Epithelial cell of umbilical artery (primary cell): ENCODE measurements around the gene DNLZ. TPM values are rescaled to one million over a fixed set of nuclear protein-coding genes. Genes with fewer than 3 reads are reported as not detected.

Experiments
- total RNA-seq: library from RNA; depleted of rRNA; stranded (reverse); fragments of >200 nt; gene quantifications from 2 replicates; pipeline ENCODE4 v1.2.3, GENCODE V29; 2014

Gene DNLZ
- 15.5 and 29.9 TPM in 2 replicates for total RNA-seq

DNA sequence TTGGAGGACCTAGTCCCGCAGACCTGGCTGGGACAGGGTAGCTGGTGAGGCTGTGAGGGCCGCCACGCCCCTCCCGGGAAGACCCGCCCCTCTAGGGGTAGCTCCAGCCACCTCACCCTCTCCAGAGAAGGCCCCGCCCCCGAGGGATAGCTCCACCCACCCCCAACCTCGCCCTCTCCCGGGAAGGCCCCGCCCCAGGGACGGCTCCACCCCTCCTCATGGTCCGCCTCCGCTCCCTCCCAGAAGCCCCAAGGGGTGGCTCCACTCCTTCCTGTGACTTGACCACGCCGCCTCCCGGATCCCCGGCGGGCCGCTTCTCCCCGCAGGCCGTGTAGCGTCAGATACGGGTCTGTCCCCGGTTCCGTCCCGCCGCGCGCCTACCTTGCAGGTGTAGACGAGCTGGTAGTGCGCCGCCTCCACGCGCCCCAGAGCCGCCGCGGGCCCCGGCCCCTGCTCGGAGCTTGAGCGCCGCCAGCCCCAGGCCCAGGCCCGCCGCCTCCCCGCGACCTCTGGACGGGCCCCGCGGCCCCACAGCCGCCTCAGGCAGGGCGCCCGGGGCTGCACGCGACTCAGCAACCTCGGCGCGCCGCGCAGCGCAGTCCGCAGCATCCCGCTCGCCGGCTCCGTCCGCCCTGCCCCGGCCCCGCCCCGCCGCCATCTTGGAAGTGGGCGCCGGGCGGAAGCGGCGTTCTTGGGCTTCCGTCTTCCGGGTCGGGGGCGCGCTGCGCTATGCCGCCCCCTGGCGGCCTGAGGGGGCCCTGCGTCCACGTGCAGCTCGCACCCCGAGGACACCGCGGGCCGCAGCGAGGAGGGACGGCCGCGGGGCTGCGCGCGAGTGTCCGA is at the start of gene DNLZ:
Gene DNLZ, minus strand, starts transcription at position 639 of the 843 bp plus-strand sequence. Its CDS starts 30 bp downstream, at position 609.

DNA sequence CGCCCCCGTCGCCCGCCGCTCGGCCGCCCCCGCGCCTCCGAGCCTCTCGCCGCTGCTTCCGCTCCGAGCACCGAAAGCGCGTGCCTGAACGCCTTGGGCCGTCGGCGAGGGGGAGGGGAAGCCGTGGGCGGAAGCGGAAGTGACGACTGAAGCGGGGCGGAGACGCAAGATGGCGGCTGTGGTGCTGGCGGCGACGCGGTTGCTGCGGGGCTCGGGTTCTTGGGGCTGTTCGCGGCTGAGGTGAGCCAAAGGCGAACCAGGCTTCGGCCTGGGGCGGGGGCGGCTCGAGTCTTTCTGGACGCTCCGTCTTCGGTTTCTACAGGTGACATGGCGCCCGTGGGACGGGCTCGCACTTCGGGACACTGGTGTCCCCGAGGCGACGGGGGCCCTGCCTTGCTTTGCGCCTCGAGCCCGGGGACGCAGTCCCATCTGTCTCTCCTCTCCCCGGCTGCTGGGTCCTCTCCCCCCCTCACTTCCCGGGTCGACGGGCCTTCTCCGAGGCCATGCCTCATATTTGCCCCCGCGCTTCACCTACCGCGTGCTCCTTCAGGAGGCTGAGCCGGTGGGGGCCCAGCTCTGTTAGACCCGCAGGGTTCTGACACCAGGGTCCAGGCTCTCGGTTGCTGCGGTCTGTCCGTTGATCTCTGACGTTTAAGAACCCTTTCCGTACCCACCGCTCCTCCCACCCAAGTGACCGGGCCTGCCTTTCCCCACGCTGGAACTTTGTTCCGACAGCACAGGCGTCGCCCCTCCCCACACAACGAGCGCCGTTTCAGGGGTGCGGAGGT is 47.1 kb upstream of the DNLZ start, which contains the start of the genes ENTR1 and PMPCA:
Gene ENTR1, minus strand, starts transcription at position 115 of the 788 bp plus-strand sequence. CDS start 217 bp downstream, outside the sequence.
Gene PMPCA, plus strand, starts transcription at position 159 of the 788 bp plus-strand sequence. Its CDS starts 11 bp downstream, at position 170.

DNA sequence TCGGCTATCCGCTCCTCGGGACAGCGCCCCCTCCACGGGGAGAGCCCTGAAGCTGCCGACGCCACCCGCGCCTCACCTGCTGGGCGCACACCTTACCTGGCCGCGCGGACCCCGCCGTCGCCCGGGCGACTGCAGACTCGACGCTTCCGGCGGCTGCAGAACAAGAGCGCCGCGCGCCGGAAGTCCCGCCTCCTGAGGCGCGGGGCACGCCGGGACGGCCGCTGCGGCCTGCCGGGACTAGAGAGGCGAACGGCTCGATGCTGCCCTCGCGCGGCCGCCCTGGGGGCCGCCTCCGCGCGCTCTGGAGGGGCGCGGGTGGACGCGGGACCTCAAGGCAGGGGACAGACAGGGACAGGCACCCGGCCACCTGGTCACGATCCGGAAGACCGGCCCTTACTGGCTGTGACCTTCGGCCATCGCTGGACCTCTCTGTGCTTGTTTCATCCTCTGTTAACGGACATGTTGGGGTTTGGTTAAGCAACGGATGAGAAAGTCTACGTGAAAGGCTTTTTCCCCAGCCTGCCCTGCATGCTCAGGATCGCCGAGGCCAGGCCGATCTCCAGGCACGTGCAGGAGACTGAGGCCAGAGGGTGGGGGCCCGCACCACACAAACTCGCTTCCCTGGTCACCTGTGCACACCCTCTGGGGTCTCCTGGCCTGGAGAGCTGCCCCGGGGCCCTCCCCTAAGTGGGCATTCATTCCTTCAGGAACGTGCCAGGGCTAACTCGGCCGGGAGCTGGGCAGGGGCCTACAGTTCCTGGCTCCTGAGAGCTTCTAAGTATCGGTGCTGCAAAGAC is 36.7 kb upstream of the DNLZ start, which contains the start of gene SNAPC4:
Gene SNAPC4, minus strand, starts transcription at position 133 of the 797 bp plus-strand sequence. CDS start 1,742 bp downstream, outside the sequence.

DNA sequence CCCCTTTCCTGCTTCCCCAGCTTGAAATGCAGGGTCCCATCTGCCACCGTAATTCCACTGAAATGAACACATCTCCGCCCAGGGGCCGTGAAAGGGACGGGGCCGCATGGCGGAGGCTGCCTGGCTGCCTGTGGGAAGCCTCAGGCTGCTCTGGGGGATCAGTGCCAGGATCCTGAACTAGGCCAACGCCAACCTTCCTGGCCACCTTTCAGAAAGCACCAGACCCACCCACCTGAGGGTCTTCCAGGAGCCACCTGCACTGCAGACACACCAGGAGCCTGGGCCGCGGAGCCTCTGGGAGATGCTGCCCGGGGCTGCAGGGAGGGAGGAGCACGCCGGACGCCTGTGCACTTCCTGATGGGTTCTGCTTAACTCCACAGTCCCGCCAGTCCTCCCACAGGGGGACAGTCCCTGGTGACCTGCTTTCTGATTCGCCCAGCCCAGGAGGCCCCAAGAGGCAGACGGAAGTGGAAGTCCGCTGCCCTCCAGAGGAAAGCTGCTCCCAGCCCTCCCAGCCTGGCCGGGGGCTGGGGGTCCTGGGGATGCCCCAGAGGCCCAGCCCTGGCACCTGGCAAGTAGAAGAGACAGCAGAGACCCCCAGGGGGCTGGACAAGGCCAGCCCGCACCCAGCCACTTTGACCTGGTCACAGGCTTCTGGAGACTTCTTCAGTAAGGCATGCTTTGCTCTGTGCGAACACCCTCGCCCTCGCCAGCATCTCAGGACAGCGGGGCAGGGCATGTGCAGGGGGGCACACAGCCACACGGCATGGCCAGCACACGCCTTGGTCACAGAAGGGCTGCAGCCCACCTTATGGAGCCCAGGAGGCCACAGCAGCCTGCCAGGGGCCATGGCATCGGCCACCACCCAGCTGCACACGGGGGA is 10.0 kb upstream of the DNLZ start, which contains the start of gene CARD9:
Gene CARD9, minus strand, starts transcription at position 370 of the 883 bp plus-strand sequence. CDS start 1,591 bp downstream, outside the sequence.

DNA sequence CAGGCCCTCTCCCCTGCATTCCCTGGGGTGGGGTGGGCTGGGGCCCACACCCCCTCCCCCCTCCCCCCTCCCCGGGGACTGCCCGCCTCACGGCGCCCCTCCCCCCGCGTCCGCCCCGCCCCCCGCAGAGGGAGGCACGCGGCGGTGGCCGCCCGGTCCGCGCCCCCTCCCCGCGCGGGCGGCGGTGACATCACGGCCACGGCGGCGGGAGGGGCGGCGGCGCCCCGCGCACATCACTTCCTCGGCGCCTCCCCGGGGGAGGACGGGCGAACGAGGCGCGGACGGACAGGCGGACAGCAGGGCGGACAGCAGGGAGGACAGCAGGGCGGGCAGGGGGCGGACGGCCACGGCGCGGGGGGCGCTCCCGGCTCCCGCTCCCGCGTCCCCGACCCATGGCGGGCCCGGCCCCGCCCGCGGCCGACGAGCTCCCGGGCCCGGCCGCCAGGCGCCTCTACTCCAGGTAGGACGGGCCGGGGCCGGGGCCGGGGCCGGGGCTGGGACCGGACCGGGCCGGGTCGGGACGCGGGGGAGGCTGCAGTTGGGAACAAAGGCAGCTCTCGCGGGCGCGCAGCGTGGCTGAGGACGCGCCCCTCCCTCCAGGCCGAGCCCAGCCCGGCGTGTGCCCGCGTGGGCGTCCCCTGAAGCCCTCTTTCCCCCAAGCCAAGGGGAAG is 36.1 kb downstream of the DNLZ start, which contains the start of gene GPSM1:
Gene GPSM1, plus strand, starts transcription at position 236 of the 671 bp plus-strand sequence. Its CDS starts 157 bp downstream, at position 393.

Other genes starting within 250 kb of the DNLZ start
- 52.3 and 61.1 TPM in 2 replicates for gene TMEM250, start 244.9 kb downstream of the DNLZ start, total RNA-seq
- not detected in 2 replicates for gene LHX3, start 158.6 kb downstream of the DNLZ start, total RNA-seq
- gene QSOX2, start 117.9 kb downstream of the DNLZ start, total RNA-seq: 11.7 and 16.9 TPM in 2 replicates
- not detected in 2 replicates for gene CCDC187, start 59.6 kb downstream of the DNLZ start, total RNA-seq
- gene GPSM1, start 36.2 kb downstream of the DNLZ start, total RNA-seq: 27.9 and 29.6 TPM in 2 replicates
- gene CARD9, start 9.9 kb upstream of the DNLZ start, total RNA-seq: 0.32 and 2.6 TPM in 2 replicates
- gene SNAPC4, start 36.4 kb upstream of the DNLZ start, total RNA-seq: 9.0 and 12.3 TPM in 2 replicates
- 30.2 and 32.2 TPM in 2 replicates for gene ENTR1, start 46.9 kb upstream of the DNLZ start, total RNA-seq
- gene PMPCA, start 46.9 kb upstream of the DNLZ start, total RNA-seq: 60.7 and 65.8 TPM in 2 replicates
- gene INPP5E, start 76.1 kb upstream of the DNLZ start, total RNA-seq: 5.0 and 5.8 TPM in 2 replicates
- 13.1 and 15.3 TPM in 2 replicates for gene SEC16A, start 119.3 kb upstream of the DNLZ start, total RNA-seq
- 69.9 and 99.1 TPM in 2 replicates for gene NOTCH1, start 182.3 kb upstream of the DNLZ start, total RNA-seq